Testis (tissue), 3 donors: ENCODE measurements around the gene ELMOD3. TPM values are rescaled to one million over a fixed set of nuclear protein-coding genes. Genes with fewer than 3 reads are reported as not detected.
A peak's percentile ranks its signal among the peaks of the same experiment; 100 is the strongest.

Experiments
- DNase-seq: peaks from one replicate; pipeline ENCODE4 v3.0.0-alpha.2; 2019
- H3K27ac ChIP-seq, 2 donors: fragments of 200-600 bp; sonication (generic); one replicate each; pipeline ENCODE4 v1.5.1; 2019
- H3K27me3 ChIP-seq: fragments of 200-600 bp; sonication (generic); one replicate; pipeline ENCODE4 v1.5.1; 2019
- H3K36me3 ChIP-seq: fragments of 200-600 bp; sonication (generic); one replicate; pipeline ENCODE4 v1.5.1; 2017; ENCODE audit warnings: low read depth; ENCODE audit errors: missing control alignments
- H3K4me1 ChIP-seq: fragments of 200-600 bp; sonication (generic); one replicate; pipeline ENCODE4 v1.5.1; 2019
- H3K4me3 ChIP-seq, 2 donors: fragments of 200-600 bp; sonication (generic); one replicate each; pipeline ENCODE4 v1.5.1; 2017 to 2019
- H3K9me3 ChIP-seq: fragments of 200-600 bp; sonication (generic); one replicate; pipeline ENCODE4 v1.5.1; 2017
- CTCF ChIP-seq, 3 experiments: fragments of 450-650 bp in 2 of 3; fragments of 200-600 bp in 1 of 3; sonication (generic) in 1 of 3; IDR thresholded peaks; one replicate each; pipeline ENCODE4 v1.5.1; 2016 to 2019; ENCODE audit warnings: antibody characterized with exemption in 3 of 3, mild to moderate bottlenecking in 2 of 3, moderate library complexity in 1 of 3
- POLR2A ChIP-seq: fragments of 450-650 bp; IDR thresholded peaks from one replicate; pipeline ENCODE4 v1.6.1; 2017; ENCODE audit warnings: antibody characterized with exemption, mild to moderate bottlenecking, moderate library complexity
- WGBS, 2 donors: methylation state at CpG; one replicate each; pipeline ENCODE4 v1.1.5; 2018; 5-methylcytosine and 5-hydroxymethylcytosine counted together
- intact Hi-C: fragments of 100-400 bp; cut with DNase I; formaldehyde crosslinking; loops from one replicate; pipeline ENCODE4 v1.15.1; 2023; ENCODE audit warnings: low total_unique reads
- polyA plus RNA-seq: library from polyadenylated mRNA; stranded (reverse); fragments of 350-450 nt; fragmentation: Illumina TruSeq; extraction: RNeasy Lipid Tissue Mini Kit (QIAGEN cat#74804); gene quantifications from one replicate; pipeline ENCODE4 v1.2.3, GENCODE V29; 2014; ENCODE audit warnings: low read depth, low replicate concordance; ENCODE audit not compliant: insufficient read depth
- total RNA-seq, 2 donors: library from RNA; depleted of rRNA; stranded (reverse); fragments of >200 nt; gene quantifications; one replicate each; pipeline ENCODE4 v1.2.3, GENCODE V29; 2016

The ELMOD3 gene
- total and polyA plus RNA-seq, 3 donors from 2014 or later = 26.2 to 51.6 (median 38.4) TPM

DNA sequence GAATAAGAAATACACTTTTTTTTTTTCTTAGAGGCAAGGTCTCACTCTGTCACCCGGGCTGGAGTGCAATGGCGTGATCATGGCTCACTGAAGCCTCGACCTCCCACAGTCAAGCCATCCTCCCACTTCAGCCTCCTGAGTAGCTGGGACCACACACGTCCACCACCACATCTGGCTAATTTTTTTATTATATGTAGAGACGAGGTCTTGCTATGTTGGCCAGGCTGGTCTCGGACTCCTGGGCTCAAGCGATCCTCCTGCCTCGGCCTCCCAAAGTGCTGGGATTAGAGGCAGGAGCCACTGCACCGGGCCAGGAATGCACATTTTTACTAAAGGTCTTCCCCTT lies 29.1 kb upstream of the ELMOD3 start:
- Histone ChIP-seq H3K4me1 (peaks cover 32% of the 10 kb centered on the region), H3K27ac (peak overlapping the region; percentile 42 to 64), H3K36me3 (no peaks in the 10 kb centered on the region), H3K9me3 (no peaks in the 10 kb centered on the region), H3K27me3 (no peaks in the 10 kb centered on the region), H3K4me3 (peak overlapping the region in 1 of 2 donors; percentile 78)
- 51 to 59% methylated on average over 9 of the region's 9 CpGs for WGBS, 2 donors
- DNase-seq = no peak
- intact Hi-C loops = no loop called here
- TF ChIP-seq CTCF (IDR thresholded peaks at IDR 0.05) (no peak), POLR2A (no peak)

DNA sequence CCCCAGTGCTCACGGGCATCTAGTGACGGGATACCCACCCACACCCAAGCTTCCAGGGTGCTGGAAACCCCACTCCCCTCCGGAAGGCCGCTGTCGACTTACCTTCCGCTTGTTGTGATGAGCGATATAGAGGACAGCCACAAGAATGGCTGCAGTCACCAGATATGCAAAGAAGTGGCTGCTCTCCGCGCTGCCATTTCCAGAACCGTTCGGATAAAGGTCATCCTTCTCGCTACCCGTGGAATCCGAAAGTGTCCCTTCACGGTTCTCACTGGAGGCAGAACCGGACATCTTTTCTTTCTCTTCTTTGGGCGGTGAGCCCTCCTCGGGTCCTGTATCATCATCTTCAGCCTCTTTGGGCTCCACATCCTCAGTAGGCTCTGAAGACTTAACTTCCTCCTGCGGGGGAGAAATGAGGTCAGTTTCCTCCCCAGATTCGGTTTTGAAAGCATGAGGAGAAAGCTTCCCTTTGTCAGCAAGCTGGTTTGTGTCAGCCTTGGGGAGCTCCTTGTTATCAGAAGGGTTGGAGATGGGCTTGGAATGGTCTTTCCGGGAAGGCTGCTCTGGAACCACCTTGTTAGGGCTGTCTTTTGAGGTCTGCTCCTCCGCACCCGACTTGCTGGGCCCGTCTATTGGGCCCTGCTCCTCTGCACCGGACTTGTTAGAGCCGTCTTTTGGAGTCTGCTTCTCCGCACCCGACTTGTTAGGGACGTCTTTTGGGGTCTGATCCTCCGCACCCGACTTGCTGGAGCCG lies 28.0 kb upstream of the ELMOD3 start:
- intact Hi-C loops = no loop called here
- peak overlapping the region; percentile 78 to 95 for H3K4me3 ChIP-seq
- H3K27ac ChIP-seq = peak overlapping the region; percentile 96 to 98
- WGBS, 2 donors = 7 to 25% methylated on average over 25 to 32 of the region's 32 CpGs
- H3K36me3 ChIP-seq = no peaks in the 10 kb centered on the region
- H3K4me1 ChIP-seq = peaks cover 32% of the 10 kb centered on the region
- peak; percentile 40 for DNase-seq
- no peaks in the 10 kb centered on the region for H3K9me3 ChIP-seq
- no peaks in the 10 kb centered on the region for H3K27me3 ChIP-seq
- no peak for TF ChIP-seq POLR2A
- TF ChIP-seq CTCF (IDR thresholded peaks at IDR 0.05) = no peak

GRCh38 chr2:85327160-85327821 lies 27.3 kb upstream of the ELMOD3 start:
- no peak for TF ChIP-seq CTCF (IDR thresholded peaks at IDR 0.05)
- no peak for TF ChIP-seq POLR2A
- Histone ChIP-seq H3K36me3 (no peaks in the 10 kb centered on the region), H3K27me3 (no peaks in the 10 kb centered on the region), H3K9me3 (no peaks in the 10 kb centered on the region), H3K4me3 (peak overlapping the region; percentile 78 to 95), H3K4me1 (peaks cover 30% of the 10 kb centered on the region), H3K27ac (peak overlapping the region; percentile 96 to 98)
- DNase-seq = peak; percentile 60
- 4% methylated on average over 25 to 41 of the region's 41 CpGs for WGBS, 2 donors
- intact Hi-C loops = no loop called here

- TF ChIP-seq POLR2A = peak; percentile 90
- TF ChIP-seq CTCF (IDR thresholded peaks at IDR 0.05) = no peak
- Histone ChIP-seq H3K27ac (peak within 1 kb of the TSS; percentile 96 to 98), H3K9me3 (no peaks in the 10 kb centered on the region), H3K27me3 (no peaks in the 10 kb centered on the region), H3K4me3 (peak within 1 kb of the TSS; percentile 78 to 95), H3K36me3 (no peaks in the 10 kb centered on the region), H3K4me1 (peaks cover 25% of the 10 kb centered on the region)
- intact Hi-C loops = no loop called here
- 0 to 1% methylated on average over 33 to 57 of the region's 57 CpGs for WGBS, 2 donors
- DNase-seq = peak; percentile 96
These were observed 26.5 kb upstream of the ELMOD3 start, which contains the start of gene TGOLN2 for GRCh38 chr2:85327822-85328617. Gene TGOLN2 (minus strand): TSS chr2:85327989. CDS start chr2:85327962, 27 bp downstream.
